HPDE6-E6E7 (cell line): ENCODE data around the gene LIMS1.
"Not testable (repeated sequence)": the region's sequence is repeated elsewhere in the genome, so short reads cannot be mapped to it uniquely, and the experiment has no call there.

ENCODE experiments used
- DNase-seq: peaks from one replicate; pipeline ENCODE4 v3.0.0; 2011; ENCODE audit warnings: missing footprints; ENCODE audit errors: extremely low spot score

LIMS1 gene

GRCh38 chr2:108634576-108635160 is 100.4 kb downstream of the LIMS1 start:
- no peak for DNase-seq

DNA sequence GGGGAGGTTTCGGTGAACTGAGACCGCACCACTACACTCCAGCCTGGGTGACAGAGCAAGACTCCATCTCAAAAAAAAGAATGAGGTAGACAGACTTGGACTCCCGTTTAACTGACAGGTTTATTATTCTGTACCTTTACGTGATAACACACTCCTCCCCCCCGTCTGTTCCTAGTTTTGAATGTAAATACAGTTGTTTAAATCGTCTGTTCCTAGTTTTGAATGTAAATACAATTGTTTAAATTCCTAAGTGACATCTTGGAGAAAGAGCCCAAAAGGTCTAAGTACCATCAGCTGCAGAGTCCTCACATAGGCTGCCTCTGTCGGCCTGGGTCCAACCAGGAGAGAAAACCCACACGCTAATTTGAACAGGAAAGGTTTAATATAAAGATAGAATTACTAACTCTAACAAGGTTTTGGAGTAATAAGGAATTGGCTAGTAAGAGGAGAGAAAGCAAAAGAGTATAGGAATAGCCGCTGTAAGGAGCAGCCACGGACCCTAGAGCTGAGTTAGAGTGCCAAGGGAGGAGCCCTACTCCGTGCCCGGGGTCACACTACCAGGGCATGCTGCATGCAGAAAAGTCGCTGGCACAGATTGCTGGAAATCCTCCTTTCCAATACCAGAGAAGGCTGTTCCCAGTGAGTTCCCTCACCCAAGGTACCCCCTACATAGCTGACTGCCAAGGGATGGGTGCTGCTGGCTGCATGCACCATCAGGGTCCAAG is 101.5 kb downstream of the LIMS1 start:
- no peak for DNase-seq

DNA sequence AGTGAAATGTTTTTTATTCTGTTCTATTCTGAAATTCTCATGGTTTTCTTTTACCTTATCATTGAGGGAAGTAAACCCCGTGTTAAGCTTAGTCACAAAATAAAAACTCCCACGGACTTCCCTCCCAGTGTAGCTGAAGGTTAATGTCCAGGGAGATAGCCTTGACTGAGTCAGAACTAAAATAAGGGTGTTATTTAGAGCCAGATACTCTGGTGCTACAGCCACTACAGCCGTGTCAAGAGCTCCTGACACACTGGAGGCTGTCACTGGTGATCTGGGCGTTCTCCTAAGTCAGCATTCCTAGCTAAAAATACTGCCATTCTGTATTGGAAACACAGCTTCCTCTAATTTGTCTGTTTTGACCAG is 103.0 kb downstream of the LIMS1 start:
- no peak for DNase-seq

- peak; percentile 58 for DNase-seq
Measured at GRCh38 chr2:108640731-108641130, 106.5 kb downstream of the LIMS1 start.

GRCh38 chr2:108641756-108642155 is 107.5 kb downstream of the LIMS1 start:
- no peak for DNase-seq

DNA sequence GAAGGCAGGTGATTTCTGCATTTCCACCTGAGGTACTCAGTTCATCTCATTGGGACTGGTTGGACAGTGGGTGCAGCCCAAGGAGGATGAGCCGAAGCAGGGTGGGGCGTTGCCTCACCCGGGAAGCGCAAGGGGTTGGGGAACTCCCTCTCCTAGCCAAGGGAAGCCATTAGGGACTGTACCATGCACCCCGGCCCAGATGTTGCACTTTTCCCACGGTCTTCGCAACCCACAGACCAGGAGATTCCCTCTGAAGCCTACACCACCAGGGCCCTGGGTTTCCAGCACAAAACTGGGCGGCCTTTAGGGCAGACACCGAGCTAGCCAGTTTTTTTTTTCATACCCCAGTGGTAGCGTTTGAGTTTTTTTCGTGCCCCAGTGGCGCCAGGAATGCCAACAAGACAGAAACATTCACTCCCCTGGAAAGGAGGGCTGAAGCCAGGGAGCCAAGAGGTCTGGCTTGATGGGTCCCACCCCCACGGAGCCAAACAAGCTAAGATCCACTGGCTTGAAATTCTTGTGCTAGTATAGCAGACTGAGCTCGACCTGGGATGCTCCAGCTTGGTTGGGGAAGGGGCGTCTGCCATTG is 109.1 kb downstream of the LIMS1 start:
- DNase-seq: no peak

DNA sequence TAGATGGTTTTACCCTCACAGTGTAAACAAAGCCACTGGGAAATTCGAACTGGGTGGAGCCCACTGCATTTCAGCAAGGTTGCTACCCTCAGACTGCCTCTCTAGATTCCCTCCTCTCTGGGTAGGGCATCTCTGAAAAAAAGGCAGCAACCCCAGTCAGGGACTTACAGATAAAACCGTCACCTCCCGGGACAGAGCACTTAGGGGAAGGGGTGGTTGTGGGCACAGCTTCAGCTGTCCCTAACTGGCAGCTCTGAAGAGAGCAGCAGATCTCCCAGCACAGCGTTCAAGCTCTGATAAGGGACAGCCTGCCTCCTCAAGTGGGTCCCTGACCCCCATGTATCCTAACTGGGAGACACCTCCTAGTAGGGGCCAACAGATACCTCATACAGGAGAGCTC is 109.6 kb downstream of the LIMS1 start:
- DNase-seq: not testable (repeated sequence)

DNA sequence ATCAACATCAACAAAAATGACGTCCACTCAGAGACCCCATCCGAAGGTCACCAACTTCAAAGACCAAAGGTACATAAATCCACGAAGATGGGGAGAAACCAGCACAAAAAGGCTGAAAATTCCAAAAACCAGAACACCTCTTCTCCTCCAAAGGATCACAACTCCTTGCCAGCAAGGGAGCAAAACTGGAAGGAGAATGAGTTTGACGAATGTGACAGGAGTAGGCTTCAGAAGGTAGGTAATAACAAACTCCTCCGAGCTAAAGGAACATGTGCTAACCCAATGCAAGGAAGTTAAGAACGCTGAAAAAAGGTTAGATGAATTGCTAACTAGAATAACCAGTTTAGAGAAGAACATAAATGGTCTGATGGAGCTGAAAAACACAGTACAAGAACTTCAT is 110.2 kb downstream of the LIMS1 start:
- not testable (repeated sequence) for DNase-seq

- not testable (repeated sequence) for DNase-seq
Measured at GRCh38 chr2:108648796-108649195, 114.5 kb downstream of the LIMS1 start.

DNA sequence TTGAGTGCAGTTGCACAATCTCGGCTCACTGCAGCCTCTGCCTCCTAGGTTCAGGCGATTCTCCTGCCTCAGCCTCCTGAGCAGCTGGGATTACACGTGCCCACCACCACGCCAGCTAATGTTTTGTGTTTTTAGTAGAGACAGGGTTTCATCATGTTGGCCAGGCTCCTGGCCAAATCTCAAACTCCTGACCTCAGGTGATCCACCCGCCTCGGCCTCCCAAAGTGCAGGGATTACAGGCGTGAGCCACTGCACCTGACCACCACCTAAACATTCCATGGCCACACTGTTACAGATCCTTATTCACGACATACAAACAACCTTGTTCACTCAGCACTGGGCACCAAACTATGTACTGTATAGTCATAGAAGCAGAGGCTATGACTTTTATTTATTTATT is 116.2 kb downstream of the LIMS1 start:
- DNase-seq: not testable (repeated sequence)

DNA sequence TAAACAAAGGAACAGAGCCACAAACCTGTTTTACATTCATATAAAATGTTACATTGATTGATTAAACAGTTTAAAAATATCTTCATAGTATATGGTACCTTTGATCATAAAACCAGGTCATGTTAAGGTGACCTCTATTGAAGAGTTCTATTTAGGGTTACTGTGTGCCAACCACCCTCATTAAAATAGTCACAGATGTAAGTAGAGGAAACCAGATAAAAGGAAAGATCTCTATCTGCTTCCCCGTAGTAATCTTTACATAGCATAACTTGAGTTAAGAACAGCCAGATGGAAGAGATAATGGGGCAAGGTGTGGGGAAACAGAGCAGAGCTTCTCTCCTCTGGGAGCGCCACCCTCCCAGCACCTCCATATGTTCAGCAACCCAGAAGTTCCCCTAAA is 117.2 kb downstream of the LIMS1 start:
- DNase-seq: not testable (repeated sequence)

DNA sequence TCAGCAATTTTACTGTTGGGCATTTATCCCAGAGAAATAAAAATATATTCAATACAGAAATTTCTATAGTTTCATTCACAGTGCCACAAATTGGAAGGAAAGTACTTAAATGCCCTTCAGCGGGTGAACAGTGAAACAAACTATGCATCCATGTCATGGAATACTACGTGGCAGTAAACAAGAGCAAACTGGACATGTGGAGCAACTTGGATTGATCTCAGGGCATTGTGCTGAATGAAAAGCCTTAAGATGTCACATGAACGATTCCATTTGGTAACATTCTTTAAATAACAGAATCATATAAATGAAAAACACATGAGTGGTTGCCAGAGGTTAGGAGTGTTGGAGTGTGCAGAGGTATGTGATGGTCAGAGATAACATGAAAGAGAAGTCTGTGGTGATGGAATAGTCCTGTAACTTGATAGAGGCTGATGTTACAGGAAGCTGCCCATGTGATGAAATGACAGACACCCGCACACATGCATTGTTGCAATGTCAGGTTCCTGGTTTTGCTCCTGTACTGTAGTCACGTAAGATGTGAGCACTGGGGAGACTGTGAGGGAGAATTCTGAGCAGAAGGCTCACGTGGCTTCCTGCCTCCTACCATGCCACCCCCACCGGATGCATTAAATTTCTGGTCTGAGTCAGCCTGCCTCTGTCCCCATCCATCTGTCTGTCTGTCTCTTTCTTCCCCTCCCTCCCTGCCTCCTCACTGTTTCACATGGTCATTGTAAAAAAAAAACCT is 118.1 kb downstream of the LIMS1 start:
- DNase-seq: not testable (repeated sequence)

GRCh38 chr2:108653425-108653824 is 119.2 kb downstream of the LIMS1 start:
- not testable (repeated sequence) for DNase-seq

- DNase-seq: not testable (repeated sequence)
Measured at GRCh38 chr2:108653849-108654248, 119.6 kb downstream of the LIMS1 start.

DNA sequence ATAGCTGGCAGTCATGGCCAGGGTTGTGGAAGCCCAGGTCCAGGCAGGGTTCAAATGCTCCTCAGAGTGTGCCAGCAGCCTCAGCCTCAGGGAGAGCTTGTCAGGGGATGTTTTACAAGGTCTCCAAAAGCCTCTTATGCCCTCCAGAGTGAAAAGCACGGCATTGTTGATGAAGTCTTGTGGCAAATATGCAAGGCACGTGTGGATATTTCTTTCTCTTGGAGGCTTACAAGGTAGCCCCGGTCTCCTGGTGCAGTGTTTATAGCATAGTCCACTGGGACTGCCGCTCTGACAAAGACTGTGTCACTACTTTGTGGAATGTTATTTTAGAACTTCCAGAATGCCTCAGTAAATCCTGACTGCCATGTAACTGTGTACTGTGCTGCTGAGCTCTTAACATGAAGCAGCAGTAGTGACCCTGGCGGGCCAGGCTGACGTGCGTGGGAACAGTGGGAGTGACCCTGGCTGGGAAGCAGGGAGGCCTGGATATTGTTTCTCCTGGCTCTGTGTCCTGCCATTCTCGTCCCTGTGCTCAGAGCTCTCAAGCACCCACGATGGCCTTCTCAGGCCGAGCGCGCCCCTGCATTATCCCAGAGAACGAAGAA is 120.4 kb downstream of the LIMS1 start:
- DNase-seq: not testable (repeated sequence)

DNA sequence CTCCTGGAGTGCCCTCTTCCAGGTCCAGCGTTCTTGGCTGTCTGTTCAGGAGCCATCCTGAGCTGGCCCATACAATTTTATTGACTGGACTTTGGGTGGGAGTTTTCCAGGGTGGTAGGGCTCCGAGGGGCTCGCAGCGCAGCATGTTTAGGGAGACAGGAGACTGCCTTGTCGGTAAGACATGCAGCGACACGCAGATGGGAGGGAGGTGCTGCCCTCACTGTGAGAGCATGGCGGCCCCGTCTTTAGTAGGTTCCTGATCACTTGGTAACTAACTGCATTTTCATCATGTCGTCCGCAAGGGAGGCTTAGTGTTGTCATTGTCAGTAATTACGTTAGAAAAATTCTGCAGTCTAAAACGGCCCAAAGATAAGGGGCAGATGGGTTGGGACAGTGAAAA is 121.0 kb downstream of the LIMS1 start:
- not testable (repeated sequence) for DNase-seq

DNA sequence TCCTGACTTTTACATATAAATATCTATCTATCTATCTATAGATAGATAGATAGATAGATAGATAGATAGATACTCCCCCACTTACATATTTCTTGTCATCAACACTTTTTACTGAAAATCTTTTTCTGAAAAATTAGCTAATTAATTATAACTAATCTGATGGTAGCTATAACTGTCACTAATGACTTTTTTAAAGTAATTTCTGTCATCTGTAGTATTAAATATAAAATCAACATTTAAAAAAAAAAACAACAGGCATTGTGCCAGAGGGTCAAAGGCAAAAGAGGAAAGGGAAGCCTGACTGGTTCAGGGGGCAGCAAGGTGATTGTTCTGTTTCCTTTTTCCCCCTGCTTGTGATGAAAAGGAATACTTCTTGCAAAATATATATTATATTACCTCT is 122.0 kb downstream of the LIMS1 start:
- not testable (repeated sequence) for DNase-seq

DNA sequence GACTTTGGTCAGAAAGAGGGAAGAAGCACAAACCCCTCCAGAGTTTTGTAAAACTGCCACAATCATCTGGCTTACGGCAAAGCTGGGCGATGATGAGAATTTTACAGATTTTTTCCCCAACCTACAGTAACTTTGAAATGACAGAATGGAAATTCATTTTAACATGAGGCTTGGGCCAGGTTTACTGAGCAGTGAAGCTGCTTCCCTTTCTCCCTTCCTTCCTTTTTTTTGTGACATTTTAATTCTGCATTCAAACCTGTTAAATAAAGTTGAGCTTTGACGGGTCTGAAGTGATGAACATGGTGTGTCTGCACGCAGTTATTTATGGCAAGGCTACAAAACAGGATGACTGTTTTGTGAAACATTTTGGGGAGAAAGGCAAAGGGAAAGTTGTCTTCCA is 123.2 kb downstream of the LIMS1 start:
- not testable (repeated sequence) for DNase-seq

DNA sequence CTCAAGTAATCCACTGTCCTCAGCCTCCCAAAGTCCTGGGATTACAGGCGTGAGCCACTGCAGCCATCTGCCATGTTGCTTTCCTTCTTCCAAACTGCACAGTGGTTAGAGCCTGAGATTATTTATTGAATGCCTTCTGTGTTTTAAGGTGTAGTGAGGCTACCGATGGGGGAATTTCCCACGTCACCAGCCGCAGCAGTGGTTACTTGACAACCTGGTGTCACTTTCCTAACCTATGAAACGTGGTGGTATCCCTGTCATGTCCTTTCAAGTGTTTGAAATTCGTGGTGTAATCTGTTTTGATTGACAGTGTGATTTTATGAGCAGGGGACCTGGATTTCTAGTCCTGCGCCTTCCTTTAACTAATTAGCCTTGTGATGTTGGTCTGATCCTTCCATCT is 124.3 kb downstream of the LIMS1 start:
- DNase-seq: not testable (repeated sequence)

DNA sequence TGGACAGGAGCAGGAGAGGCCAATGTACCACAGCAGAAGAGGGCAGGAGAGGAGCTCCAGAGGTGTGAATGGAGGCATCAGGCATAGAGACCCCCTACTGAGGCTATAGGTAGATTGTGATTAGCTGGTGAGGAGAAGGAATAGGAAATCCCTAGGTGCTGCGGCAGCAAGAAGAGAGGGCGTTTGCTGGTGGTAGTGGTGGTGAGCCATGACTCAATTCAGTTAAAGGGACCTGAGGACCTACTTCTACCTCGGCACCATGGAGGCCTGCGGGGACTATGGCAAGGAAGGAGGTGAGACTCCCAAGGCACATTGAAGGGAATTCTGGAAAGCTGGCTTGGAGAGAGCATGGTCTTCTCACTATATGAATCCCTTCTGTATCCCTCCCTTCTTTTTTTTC is 127.2 kb downstream of the LIMS1 start:
- DNase-seq: not testable (repeated sequence)

DNA sequence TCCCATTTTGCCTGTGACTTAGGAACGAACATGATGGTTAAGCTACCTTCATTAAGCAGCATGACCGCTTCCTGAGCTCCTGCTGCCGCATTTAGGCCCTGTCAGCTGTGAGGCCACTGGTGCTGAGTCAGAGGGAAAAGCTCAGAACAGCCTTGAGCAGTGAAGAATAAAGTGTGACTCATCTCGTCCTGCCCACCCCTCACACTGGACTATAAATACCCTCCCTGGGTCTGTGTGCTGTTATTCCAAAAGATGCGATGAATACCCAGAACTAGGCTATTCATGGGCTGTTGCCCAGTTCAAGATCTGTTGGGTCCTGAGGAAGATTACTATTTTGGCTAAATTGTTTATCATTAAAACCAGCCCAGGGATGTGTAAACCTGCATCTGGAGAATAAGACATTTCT is 127.9 kb downstream of the LIMS1 start:
- DNase-seq: not testable (repeated sequence)

DNA sequence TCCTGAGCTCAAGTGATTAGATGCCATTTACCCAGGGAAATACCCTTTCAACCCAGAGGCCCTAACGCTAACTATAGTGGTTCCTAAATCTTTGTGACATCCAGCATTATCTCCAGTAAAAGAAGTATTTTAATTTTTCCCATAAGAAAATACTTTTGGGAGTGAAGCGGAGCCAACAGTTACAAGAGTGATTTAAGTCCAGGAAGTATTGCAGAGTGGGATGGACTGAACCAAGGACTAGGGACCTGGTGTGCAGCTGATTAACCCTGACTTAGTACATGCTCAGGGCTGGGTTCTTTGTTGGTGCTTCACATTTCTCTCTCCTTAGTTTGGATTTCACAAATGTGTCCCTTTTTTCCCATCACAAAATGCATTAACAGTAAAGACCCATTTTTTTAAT is 129.1 kb downstream of the LIMS1 start:
- DNase-seq: not testable (repeated sequence)
